H9 (cell line): ENCODE data around the gene IMMP2L. TPM values are rescaled to one million over a fixed set of nuclear protein-coding genes. Genes with fewer than 3 reads are reported as not detected.

ENCODE experiments used
- DNase-seq: peaks from one replicate; pipeline ENCODE4 v3.0.0-alpha.2; 2017
- H2AFZ ChIP-seq: one replicate; pipeline ENCODE4 v1.6.1; 2013; ENCODE audit warnings: mild to moderate bottlenecking, low read length, control low read depth, moderate library complexity
- H2AK5ac ChIP-seq: 2 replicates; pipeline ENCODE4 v1.6.1; 2013; ENCODE audit warnings: low read length, control low read depth, mixed read lengths; ENCODE audit not compliant: insufficient read length
- H2BK120ac ChIP-seq: one replicate; pipeline ENCODE4 v1.6.1; 2013; ENCODE audit warnings: low read depth, mild to moderate bottlenecking, low read length, control low read depth, inconsistent platforms; ENCODE audit not compliant: poor library complexity, severe bottlenecking
- H2BK12ac ChIP-seq: 2 replicates; pipeline ENCODE4 v1.6.1; 2013; ENCODE audit warnings: low read length, control low read depth, mixed read lengths, low read depth; ENCODE audit not compliant: insufficient read length
- H2BK15ac ChIP-seq: 2 replicates; pipeline ENCODE4 v1.6.1; 2013; ENCODE audit warnings: low read depth, low read length, control low read depth
- H2BK20ac ChIP-seq: one replicate; pipeline ENCODE4 v1.6.1; 2013; ENCODE audit warnings: low read depth, mild to moderate bottlenecking, low read length, control low read depth, inconsistent platforms; ENCODE audit not compliant: poor library complexity, severe bottlenecking
- H2BK5ac ChIP-seq: 2 replicates; pipeline ENCODE4 v1.6.1; 2013; ENCODE audit warnings: low read length, control low read depth, mixed read lengths; ENCODE audit not compliant: insufficient read length
- H3K14ac ChIP-seq: 2 replicates; pipeline ENCODE4 v1.6.1; 2013; ENCODE audit warnings: low read length, control low read depth; ENCODE audit not compliant: insufficient read depth
- H3K18ac ChIP-seq: 2 replicates; pipeline ENCODE4 v1.6.1; 2013; ENCODE audit warnings: low read depth, mild to moderate bottlenecking, mixed read lengths, low read length, control low read depth; ENCODE audit not compliant: insufficient read length
- H3K23ac ChIP-seq: 2 replicates; pipeline ENCODE4 v1.6.1; 2013; ENCODE audit warnings: low read length, control low read depth, mixed read lengths, low read depth; ENCODE audit not compliant: insufficient read length
- H3K23me2 ChIP-seq: 2 replicates; pipeline ENCODE4 v1.6.1; 2013; ENCODE audit warnings: low read depth, mild to moderate bottlenecking, mixed read lengths, low read length, control low read depth; ENCODE audit not compliant: insufficient read length, poor library complexity, severe bottlenecking
- H3K27ac ChIP-seq: 2 replicates; pipeline ENCODE4 v1.5.1; 2013; ENCODE audit warnings: low read length, control low read depth, mixed read lengths, low read depth; ENCODE audit not compliant: insufficient read length
- H3K27me3 ChIP-seq: 2 replicates; pipeline ENCODE4 v1.6.1; 2013; ENCODE audit warnings: low read length, control low read depth, inconsistent platforms; ENCODE audit not compliant: insufficient read depth
- H3K4ac ChIP-seq: 2 replicates; pipeline ENCODE4 v1.6.1; 2013; ENCODE audit warnings: low read depth, mild to moderate bottlenecking, control low read depth, inconsistent platforms, low read length, moderate library complexity
- H3K4me1 ChIP-seq: 2 replicates; pipeline ENCODE4 v1.6.1; 2013; ENCODE audit warnings: low read length, control low read depth, inconsistent platforms; ENCODE audit not compliant: insufficient read depth
- H3K4me2 ChIP-seq: 2 replicates; pipeline ENCODE4 v1.6.1; 2013; ENCODE audit warnings: low read length, control low read depth, mixed read lengths; ENCODE audit not compliant: insufficient read length, insufficient read depth
- H3K56ac ChIP-seq: 2 replicates; pipeline ENCODE4 v1.6.1; 2013; ENCODE audit warnings: low read depth, mild to moderate bottlenecking, mixed read lengths, low read length, control low read depth; ENCODE audit not compliant: insufficient read length
- H3K79me1 ChIP-seq: 2 replicates; pipeline ENCODE4 v1.6.1; 2013; ENCODE audit warnings: low read depth, mild to moderate bottlenecking, moderate library complexity, low read length, control low read depth, inconsistent platforms; ENCODE audit not compliant: insufficient read depth, poor library complexity, severe bottlenecking
- H3K79me2 ChIP-seq: 2 replicates; pipeline ENCODE4 v1.6.1; 2013; ENCODE audit warnings: low read length, control low read depth, inconsistent platforms; ENCODE audit not compliant: insufficient read depth
- H3K9ac ChIP-seq: 2 replicates; pipeline ENCODE4 v1.6.1; 2013; ENCODE audit warnings: low read length, control low read depth, mixed read lengths; ENCODE audit not compliant: insufficient read length; ENCODE audit errors: extremely low read depth
- H3K9me3 ChIP-seq: one replicate; pipeline ENCODE4 v1.6.1; 2013; ENCODE audit warnings: low read depth, low read length, inconsistent platforms; ENCODE audit not compliant: control insufficient read depth
- H3T11ph ChIP-seq: one replicate; pipeline ENCODE4 v1.6.1; 2013; ENCODE audit warnings: mild to moderate bottlenecking, low read length, control low read depth, inconsistent platforms
- H4K20me1 ChIP-seq: one replicate; pipeline ENCODE4 v1.6.1; 2013; ENCODE audit not compliant: control insufficient read depth, insufficient read length, insufficient read depth
- H4K5ac ChIP-seq: 2 replicates; pipeline ENCODE4 v1.6.1; 2013; ENCODE audit warnings: low read depth, mild to moderate bottlenecking, mixed read lengths, low read length, control low read depth; ENCODE audit not compliant: insufficient read length
- H4K8ac ChIP-seq: replicated peaks from 2 replicates; pipeline ENCODE4 v1.6.1; 2013; ENCODE audit warnings: low read length, control low read depth, mixed read lengths, low read depth; ENCODE audit not compliant: insufficient read length
- H4K91ac ChIP-seq: 2 replicates; pipeline ENCODE4 v1.6.1; 2013; ENCODE audit warnings: low read depth, mild to moderate bottlenecking, moderate library complexity, mixed read lengths, low read length, control low read depth; ENCODE audit not compliant: insufficient read length
- H3K27ac Mint-ChIP-seq, 3 experiments: 2 replicates in 2 of 3; 3 replicates in 1 of 3; pipeline ENCODE4 v1.8.0; 2020 to 2021; ENCODE audit warnings: mixed read lengths in 3 of 3, mild to moderate bottlenecking in 1 of 3, moderate library complexity in 1 of 3
- H3K27me3 Mint-ChIP-seq: 2 replicates; pipeline ENCODE4 v1.8.0; 2021; ENCODE audit warnings: low read depth, mild to moderate bottlenecking, moderate library complexity, mixed read lengths
- H3K36me3 Mint-ChIP-seq, 3 experiments: 2 replicates in 2 of 3; 3 replicates in 1 of 3; pipeline ENCODE4 v1.8.0; 2020 to 2021; ENCODE audit warnings: low read depth in 3 of 3, mixed read lengths in 3 of 3; ENCODE audit not compliant: insufficient read depth in 1 of 3
- H3K4me1 Mint-ChIP-seq, 2 experiments: 2 replicates each; pipeline ENCODE4 v1.8.0; 2020; ENCODE audit warnings: mixed read lengths in 2 of 2
- H3K4me3 Mint-ChIP-seq, 2 experiments: 2 replicates in 1 of 2; 3 replicates in 1 of 2; pipeline ENCODE4 v1.8.0; 2020 to 2021; ENCODE audit warnings: mild to moderate bottlenecking in 2 of 2, mixed read lengths in 2 of 2, moderate library complexity in 1 of 2
- H3K9me3 Mint-ChIP-seq, 2 experiments: 2 replicates in 1 of 2; 3 replicates in 1 of 2; pipeline ENCODE4 v1.8.0; 2020; ENCODE audit warnings: mild to moderate bottlenecking in 2 of 2, mixed read lengths in 2 of 2, moderate library complexity in 1 of 2
- WGBS: extraction: QIAGEN DNeasy Blood & Tissue Kit; methylation state at CpG from one replicate; pipeline ENCODE4 v1.1.7; 2013; ENCODE audit warnings: missing lambda C conversion rate, low lambda C conversion rate, mixed read lengths; ENCODE audit not compliant: insufficient read length; ENCODE audit errors: extremely low coverage; 5-methylcytosine and 5-hydroxymethylcytosine counted together
- total RNA-seq: library from RNA; stranded (reverse); gene quantifications from 2 replicates; pipeline ENCODE4 v1.2.1, GENCODE V29; 2021
- TF ChIP-seq, protein P1 (sequence below): fragments of 200-600 bp; sonication (generic); conservative IDR thresholded peaks from 3 replicates; pipeline ENCODE4 v1.8.0; 2021; ENCODE audit warnings: antibody characterized with exemption, mild to moderate bottlenecking

IMMP2L gene
- total RNA-seq, 1 experiment from 2014 or later: 14.7 TPM

DNA sequence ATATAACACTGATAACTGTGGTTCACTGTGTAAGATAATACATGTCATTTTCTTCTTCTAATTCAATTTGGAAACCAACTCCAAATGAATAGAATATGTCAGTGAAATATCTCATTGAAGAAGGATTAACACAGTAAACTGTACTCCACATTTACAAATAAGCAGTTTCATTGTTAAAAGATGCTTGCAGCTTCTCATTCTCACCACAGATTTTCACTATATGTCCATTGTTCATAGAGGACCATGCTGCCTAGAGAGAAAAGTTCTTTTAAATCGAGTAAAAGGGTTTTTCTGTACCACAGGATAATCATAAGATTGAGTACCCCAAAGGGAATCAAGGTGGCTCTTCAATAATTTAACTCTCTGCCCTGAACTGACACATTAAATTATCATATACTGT, 305.9 kb downstream of the IMMP2L start:
- Histone ChIP-seq H3K9ac (no peak overlapping the region), H3T11ph (no peak overlapping the region), H3K27me3 (no peaks in the 10 kb centered on the region), H3K4me1 (no peaks in the 10 kb centered on the region), H3K18ac (no peak overlapping the region), H4K5ac (no peak overlapping the region), H3K14ac (no peak overlapping the region), H3K4ac (no peak overlapping the region), H3K9me3 (no peaks in the 10 kb centered on the region), H3K56ac (no peak overlapping the region), H2BK5ac (no peak overlapping the region), H4K20me1 (no peaks in the 10 kb centered on the region), H2AFZ (no peak overlapping the region), H4K91ac (no peak overlapping the region), H2BK12ac (no peak overlapping the region), H3K23me2 (no peaks in the 10 kb centered on the region), H3K79me2 (no peaks in the 10 kb centered on the region), H3K27ac (no peak overlapping the region), H3K4me2 (no peak overlapping the region), H3K79me1 (no peaks in the 10 kb centered on the region), H2BK120ac (no peak overlapping the region), H2BK20ac (no peak overlapping the region), H2AK5ac (no peak overlapping the region), H4K8ac (no peak overlapping the region), H3K23ac (no peak overlapping the region), H2BK15ac (no peak overlapping the region)
- no CpG with 5 or more reads among the region's 1 CpG for WGBS
- Mint-ChIP-seq H3K27ac (no peak overlapping the region), H3K27me3 (no peaks in the 10 kb centered on the region), H3K4me1 (peaks cover 9 to 10% of the 10 kb centered on the region in 2 experiments), H3K9me3 (peaks cover 2 to 3% of the 10 kb centered on the region in 2 experiments; a peak in 2 of 5 replicates), H3K36me3 (peaks cover 0 to 2% (median 0%) of the 10 kb centered on the region in 3 experiments; a peak in 1 of 7 replicates), H3K4me3 (no peak overlapping the region)
- TF ChIP-seq, protein P1, sequence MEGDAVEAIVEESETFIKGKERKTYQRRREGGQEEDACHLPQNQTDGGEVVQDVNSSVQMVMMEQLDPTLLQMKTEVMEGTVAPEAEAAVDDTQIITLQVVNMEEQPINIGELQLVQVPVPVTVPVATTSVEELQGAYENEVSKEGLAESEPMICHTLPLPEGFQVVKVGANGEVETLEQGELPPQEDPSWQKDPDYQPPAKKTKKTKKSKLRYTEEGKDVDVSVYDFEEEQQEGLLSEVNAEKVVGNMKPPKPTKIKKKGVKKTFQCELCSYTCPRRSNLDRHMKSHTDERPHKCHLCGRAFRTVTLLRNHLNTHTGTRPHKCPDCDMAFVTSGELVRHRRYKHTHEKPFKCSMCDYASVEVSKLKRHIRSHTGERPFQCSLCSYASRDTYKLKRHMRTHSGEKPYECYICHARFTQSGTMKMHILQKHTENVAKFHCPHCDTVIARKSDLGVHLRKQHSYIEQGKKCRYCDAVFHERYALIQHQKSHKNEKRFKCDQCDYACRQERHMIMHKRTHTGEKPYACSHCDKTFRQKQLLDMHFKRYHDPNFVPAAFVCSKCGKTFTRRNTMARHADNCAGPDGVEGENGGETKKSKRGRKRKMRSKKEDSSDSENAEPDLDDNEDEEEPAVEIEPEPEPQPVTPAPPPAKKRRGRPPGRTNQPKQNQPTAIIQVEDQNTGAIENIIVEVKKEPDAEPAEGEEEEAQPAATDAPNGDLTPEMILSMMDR: no peak
- no peak for DNase-seq
